NCI-H345 treated with DMSO at 0.1 percent for 48 hours (cell line): ENCODE measurements around the gene COL21A1.
"Not testable (repeated sequence)": the region's sequence is repeated elsewhere in the genome, so short reads cannot be mapped to it uniquely, and the experiment has no call there.

Experiments
- DNase-seq: peaks from one replicate; lab custom pipeline; 2025; ENCODE audit not compliant: unreplicated experiment; lab: John Stamatoyannopoulos, UW

The COL21A1 gene

GRCh38 chr6:56019973-56020372 is 227.4 kb downstream of the COL21A1 start:
- no peak for DNase-seq

DNA sequence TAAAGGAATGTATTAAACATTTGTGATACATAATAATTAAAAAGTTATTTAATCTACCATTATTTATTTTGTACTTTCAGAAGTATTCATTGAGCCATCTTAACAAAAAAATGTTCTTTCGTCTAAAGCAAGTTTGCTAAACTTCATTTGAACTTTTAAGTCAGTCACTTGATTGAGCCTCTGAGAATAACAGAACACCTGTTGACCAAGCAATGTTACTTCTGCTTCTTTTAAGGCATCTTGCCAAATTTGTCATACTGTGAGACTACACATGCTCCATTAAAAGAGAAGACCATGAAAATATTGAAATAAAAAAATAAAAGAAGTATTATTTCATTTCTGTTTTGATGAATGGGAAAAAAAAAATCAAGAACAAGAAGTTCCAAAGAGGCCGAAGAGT is 230.2 kb downstream of the COL21A1 start:
- no peak for DNase-seq

DNA sequence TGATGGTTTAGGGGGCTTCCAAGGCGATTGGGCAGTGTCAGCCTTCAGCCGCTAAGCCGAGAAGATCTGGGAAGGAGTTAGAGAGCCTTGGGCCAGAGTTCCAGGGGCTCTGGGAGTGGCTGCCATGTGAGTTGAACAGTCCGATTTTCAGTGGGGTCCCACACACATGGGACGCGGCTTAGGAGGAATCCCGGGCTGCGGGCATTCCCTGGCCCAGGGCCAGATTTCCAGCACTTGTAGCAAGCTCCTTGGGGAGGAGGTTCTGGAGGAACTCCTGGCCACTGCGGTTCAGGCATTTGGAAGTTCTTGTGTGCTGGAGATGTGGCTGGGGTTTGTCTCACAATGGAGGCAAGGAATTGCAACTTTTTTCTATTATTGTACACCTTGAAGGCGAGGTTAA is 233.3 kb downstream of the COL21A1 start:
- DNase-seq, result not testable (repeated sequence)

- DNase-seq, result no peak
Observed at GRCh38 chr6:56009636-56010035, 237.7 kb downstream of the COL21A1 start.
